Right forelimb (tissue), 1 donor: ENCODE measurements around the gene NCOA6.

Experiments used
- DNase-seq: peaks from one replicate; pipeline ENCODE4 v3.0.0-alpha.2; 2018

The NCOA6 gene

DNA sequence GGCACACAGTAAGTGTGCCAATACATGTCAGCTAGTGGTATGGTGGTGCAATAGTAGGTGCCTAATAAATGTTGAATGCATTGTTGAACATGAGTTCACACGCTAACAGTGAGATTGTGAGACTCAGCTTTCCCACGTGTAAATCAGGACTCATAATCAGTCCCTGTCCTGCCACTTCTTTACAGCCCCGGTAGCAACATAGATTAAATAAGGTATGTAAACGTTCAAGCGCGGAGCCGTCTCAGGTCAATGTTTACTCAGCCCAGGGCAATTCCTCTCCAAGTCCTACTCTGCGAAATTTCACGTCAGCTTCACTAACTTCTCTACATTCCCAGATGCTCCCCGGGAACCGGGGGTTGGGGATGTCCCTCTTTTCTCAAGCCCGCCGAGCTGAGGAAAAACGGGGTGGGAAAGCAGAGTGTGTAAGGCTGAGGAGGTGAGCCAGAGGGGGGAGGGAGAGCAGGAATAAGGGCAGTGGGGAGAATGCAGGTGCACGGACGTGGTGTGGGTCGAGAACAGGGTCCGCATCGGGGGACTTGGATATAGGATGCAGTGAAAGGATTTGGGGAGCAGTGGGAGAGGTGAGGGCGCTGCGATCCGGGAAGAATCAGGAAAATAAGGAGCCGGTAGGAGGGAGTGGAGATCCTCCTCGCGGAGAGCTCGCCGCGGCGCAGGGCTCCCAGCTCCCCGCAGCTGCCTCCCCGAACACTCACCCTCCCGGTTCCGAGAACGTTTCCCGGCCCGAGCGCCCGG, 121.9 kb downstream of the NCOA6 start:
- DNase-seq, result no peak

- DNase-seq, result no peak
These were observed 122.4 kb downstream of the NCOA6 start for GRCh38 chr20:34703061-34703423.

DNA sequence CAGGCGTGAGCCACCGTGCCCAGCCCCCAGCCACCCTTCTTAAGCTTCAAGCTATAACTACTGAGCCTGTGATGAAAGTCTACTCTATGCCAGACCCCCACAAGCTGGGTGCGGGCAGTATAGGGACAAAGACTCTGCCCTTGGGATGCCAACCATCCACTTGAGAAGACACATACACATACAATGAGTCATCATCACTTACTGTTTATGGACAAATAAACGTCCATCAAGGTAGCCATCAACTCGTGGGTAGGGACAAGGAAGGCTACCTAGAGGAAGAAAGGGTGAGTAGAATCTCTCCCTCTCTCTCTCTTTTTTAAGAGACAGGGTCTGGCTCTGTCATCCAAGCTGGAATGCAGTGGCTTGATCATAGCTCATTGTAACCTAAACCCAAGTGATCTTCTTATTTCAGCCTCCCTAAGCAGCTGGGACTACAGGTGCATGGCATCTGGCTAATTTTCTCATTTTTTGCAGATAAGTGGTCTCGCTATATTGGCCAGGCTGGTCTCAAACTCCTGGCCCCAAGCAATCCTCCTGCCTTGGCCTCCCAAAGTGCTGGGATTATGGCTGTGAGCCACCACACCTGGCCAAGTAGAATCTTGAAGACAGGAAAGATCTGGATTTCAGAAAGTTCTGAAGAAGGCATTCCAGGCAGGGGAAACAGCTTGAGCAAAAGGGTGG, 123.9 kb downstream of the NCOA6 start:
- DNase-seq, result no peak

GRCh38 chr20:34693414-34693813, 132.0 kb downstream of the NCOA6 start:
- DNase-seq, result no peak

- DNase-seq, result no peak
These were observed 133.6 kb downstream of the NCOA6 start for GRCh38 chr20:34691838-34692237.

DNA sequence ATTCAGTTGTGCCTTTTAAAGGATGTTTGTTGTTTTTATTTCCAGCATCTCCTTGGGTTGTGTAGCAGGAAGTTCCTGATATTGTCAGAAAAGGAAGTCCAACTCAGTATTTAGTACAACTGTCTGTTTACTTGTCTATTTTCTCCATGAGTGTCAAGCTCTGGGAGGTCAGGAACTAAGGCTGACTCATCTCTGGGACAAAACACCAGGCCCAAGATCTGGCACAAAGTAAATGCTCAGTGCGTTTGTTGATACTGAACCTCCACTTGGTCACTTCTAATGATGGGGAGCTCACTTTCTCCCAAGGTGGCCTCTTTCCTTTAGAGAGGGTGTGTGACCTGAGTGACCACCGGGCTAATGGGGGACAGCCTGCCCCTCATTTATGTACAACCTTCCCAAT, 136.0 kb downstream of the NCOA6 start:
- no peak for DNase-seq

GRCh38 chr20:34683667-34684066, 141.8 kb downstream of the NCOA6 start:
- DNase-seq, result no peak

- no peak for DNase-seq
These were observed 144.8 kb downstream of the NCOA6 start for GRCh38 chr20:34680586-34681175.

GRCh38 chr20:34676642-34677373, 148.6 kb downstream of the NCOA6 start, which contains the start of gene PIGU:
Gene PIGU, minus strand, starts transcription at chr20:34677092. Its CDS starts 7 bp downstream, at chr20:34677085.
- DNase-seq, result peak; percentile 96

GRCh38 chr20:34675993-34676641, 149.3 kb downstream of the NCOA6 start:
- no peak for DNase-seq

GRCh38 chr20:34675561-34675960, 149.9 kb downstream of the NCOA6 start:
- no peak for DNase-seq

GRCh38 chr20:34673412-34673811, 152.0 kb downstream of the NCOA6 start:
- DNase-seq, result no peak

DNA sequence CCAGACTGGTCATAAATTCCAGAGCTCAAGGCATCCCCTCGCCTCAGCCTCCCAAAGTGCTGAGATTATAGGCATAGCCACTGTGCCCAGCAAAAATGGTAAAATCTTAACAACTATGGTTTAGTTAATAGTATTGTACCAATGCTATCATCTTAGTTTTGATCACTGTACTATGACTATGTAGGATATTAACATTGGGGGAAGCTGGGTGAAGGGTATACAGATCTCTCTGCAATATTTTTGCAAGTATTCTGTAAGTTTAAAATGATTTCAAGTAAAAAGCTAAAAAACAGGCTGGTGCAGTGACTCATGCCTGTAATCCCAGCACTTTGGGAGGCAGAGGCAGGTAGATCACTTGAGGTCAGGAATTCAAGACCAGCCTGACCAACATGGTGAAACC, 156.4 kb downstream of the NCOA6 start:
- DNase-seq, result no peak
